Endothelial cell (in vitro differentiated cells): ENCODE data around the gene GRIK5. TPM values are rescaled to one million over a fixed set of nuclear protein-coding genes. Genes with fewer than 3 reads are reported as not detected.
"Not testable (repeated sequence)": the region's sequence is repeated elsewhere in the genome, so short reads cannot be mapped to it uniquely, and the experiment has no call there.

Source experiments
- DNase-seq: peaks from one replicate; pipeline ENCODE4 v3.0.0; 2021; ENCODE audit warnings: low spot score
- H3K27ac Mint-ChIP-seq: one replicate; pipeline ENCODE4 v1.8.0; 2021; ENCODE audit warnings: mixed read lengths, inconsistent platforms; ENCODE audit not compliant: unreplicated experiment
- H3K27me3 Mint-ChIP-seq: one replicate; pipeline ENCODE4 v1.8.0; 2021; ENCODE audit warnings: mild to moderate bottlenecking, moderate library complexity, mixed read lengths, inconsistent platforms; ENCODE audit not compliant: unreplicated experiment
- H3K36me3 Mint-ChIP-seq: one replicate; pipeline ENCODE4 v1.8.0; 2021; ENCODE audit warnings: mild to moderate bottlenecking, low read depth, mixed read lengths, inconsistent platforms; ENCODE audit not compliant: unreplicated experiment
- H3K4me1 Mint-ChIP-seq: one replicate; pipeline ENCODE4 v1.8.0; 2021; ENCODE audit warnings: mild to moderate bottlenecking, mixed read lengths, inconsistent platforms; ENCODE audit not compliant: unreplicated experiment
- H3K4me3 Mint-ChIP-seq: one replicate; pipeline ENCODE4 v1.8.0; 2021; ENCODE audit warnings: mild to moderate bottlenecking, mixed read lengths, inconsistent platforms; ENCODE audit not compliant: unreplicated experiment
- H3K9me3 Mint-ChIP-seq: one replicate; pipeline ENCODE4 v1.8.0; 2021; ENCODE audit warnings: mixed read lengths, inconsistent platforms; ENCODE audit not compliant: unreplicated experiment
- CTCF ChIP-seq: fragments of 200-600 bp; sonication (generic); IDR thresholded peaks from one replicate; pipeline ENCODE4 v1.5.0; 2021; ENCODE audit warnings: antibody characterized with exemption; ENCODE audit not compliant: unreplicated experiment
- total RNA-seq: library from RNA; stranded (reverse); fragmentation: NEBNext Ultra II Directional; extraction: Animal tissue kit (Norgen Biotek cat#: 25700); gene quantifications from one replicate; pipeline ENCODE4 v1.2.1, GENCODE V29; 2021; ENCODE audit not compliant: unreplicated experiment

Gene GRIK5
- total RNA-seq, 1 donor from 2014 or later, result 18.4 TPM

GRCh38 chr19:42110658-42111057 lies 40.7 kb upstream of the GRIK5 start:
- H3K27me3 Mint-ChIP-seq, result peaks cover 6% of the 10 kb centered on the region
- H3K4me1 Mint-ChIP-seq, result peaks cover 21% of the 10 kb centered on the region
- no peaks in the 10 kb centered on the region for H3K36me3 Mint-ChIP-seq
- H3K9me3 Mint-ChIP-seq, result no peaks in the 10 kb centered on the region
- no peak overlapping the region for H3K27ac Mint-ChIP-seq
- DNase-seq, result no peak
- no peak for TF ChIP-seq CTCF
- no peak overlapping the region for H3K4me3 Mint-ChIP-seq

GRCh38 chr19:42109896-42110295 lies 39.9 kb upstream of the GRIK5 start:
- Mint-ChIP-seq H3K36me3 (no peaks in the 10 kb centered on the region), H3K27me3 (peaks cover 6% of the 10 kb centered on the region), H3K4me1 (peaks cover 21% of the 10 kb centered on the region), H3K27ac (no peak overlapping the region), H3K9me3 (no peaks in the 10 kb centered on the region), H3K4me3 (no peak overlapping the region)
- TF ChIP-seq CTCF, result no peak
- DNase-seq, result no peak

GRCh38 chr19:42108527-42109389 lies 38.8 kb upstream of the GRIK5 start:
- H3K36me3 Mint-ChIP-seq, result no peaks in the 10 kb centered on the region
- H3K9me3 Mint-ChIP-seq, result no peaks in the 10 kb centered on the region
- H3K27me3 Mint-ChIP-seq, result peaks cover 7% of the 10 kb centered on the region
- H3K4me1 Mint-ChIP-seq, result peaks cover 12% of the 10 kb centered on the region
- no peak overlapping the region for H3K27ac Mint-ChIP-seq
- peak; percentile 91 for DNase-seq
- no peak overlapping the region for H3K4me3 Mint-ChIP-seq
- peak; percentile 94 for TF ChIP-seq CTCF

GRCh38 chr19:42105368-42105767 lies 35.4 kb upstream of the GRIK5 start:
- Mint-ChIP-seq H3K36me3 (no peaks in the 10 kb centered on the region), H3K4me3 (no peak overlapping the region), H3K4me1 (peaks cover 2% of the 10 kb centered on the region), H3K27me3 (peaks cover 8% of the 10 kb centered on the region), H3K27ac (no peak overlapping the region), H3K9me3 (no peaks in the 10 kb centered on the region)
- TF ChIP-seq CTCF, result no peak
- no peak for DNase-seq

GRCh38 chr19:42102877-42103276 lies 32.9 kb upstream of the GRIK5 start:
- TF ChIP-seq CTCF, result no peak
- Mint-ChIP-seq H3K27me3 (peaks cover 7% of the 10 kb centered on the region), H3K27ac (no peak overlapping the region), H3K9me3 (no peaks in the 10 kb centered on the region), H3K4me1 (peaks cover 5% of the 10 kb centered on the region), H3K36me3 (no peaks in the 10 kb centered on the region), H3K4me3 (no peak overlapping the region)
- no peak for DNase-seq

GRCh38 chr19:42100241-42100640 lies 30.2 kb upstream of the GRIK5 start:
- DNase-seq, H3K4me3 Mint-ChIP-seq, H3K36me3 Mint-ChIP-seq, H3K27ac Mint-ChIP-seq, H3K27me3 Mint-ChIP-seq, H3K4me1 Mint-ChIP-seq, H3K9me3 Mint-ChIP-seq: not testable (repeated sequence)
